Measurements from ENCODE around the gene RPUSD4. TPM values are rescaled to one million over a fixed set of nuclear protein-coding genes. Genes with fewer than 3 reads are reported as not detected.

Gene RPUSD4
- total and polyA plus RNA-seq, 9 of the 15 experiments (the other 6 are each of a cell fraction or from before 2014, with no cell fraction given): 27.4 to 56.2 (median 44.6) TPM

GRCh38 chr11:126161023-126161391 is 50.4 kb downstream of the RPUSD4 start (continued):
- TF ChIP-seq ARID4B (CRISPR knock-in tag; IDR thresholded peaks at IDR 0.05) (no peak), ZNF707 (CRISPR knock-in tag; conservative IDR thresholded peaks at IDR 0.05) (no peak)

GRCh38 chr11:126160345-126161022 is 51.0 kb downstream of the RPUSD4 start:
- H3K27ac ChIP-seq (ENCODE audit: extremely low read depth, low read depth, low read length): no peak overlapping the region
- BruUV-seq (replicated peaks): no TSS peak
- in situ Hi-C loops (cut with MboI): no loop called here

More at GRCh38 chr11:126160345-126161022, 51.0 kb downstream of the RPUSD4 start:
- Histone ChIP-seq H3K4me2 (ENCODE audit: insufficient read depth, low read length) (no peak overlapping the region; the same call in 1 of the 2 replicates), H2AFZ (ENCODE audit: low read depth, low read length) (no peak overlapping the region), H3K4me1 (replicated peaks in 1 of 2; ENCODE audit: control insufficient read depth in 2 of 2, insufficient read depth in 2 of 2, low read length in 2 of 2) (peaks cover 4 to 28% of the 10 kb centered on the region in 2 experiments; a peak in 4 of 5 replicates), H4K20me1 (replicated peaks; ENCODE audit: control insufficient read depth, insufficient read depth, low read length) (peaks cover 8% of the 10 kb centered on the region; the same call in 1 of the 2 replicates), H3K36me3 (ENCODE audit: control insufficient read depth, insufficient read depth, low read length) (no peaks in the 10 kb centered on the region), H3K4me3 (no peak overlapping the region), H3K27me3 (ENCODE audit: control insufficient read depth in 2 of 2, insufficient read depth in 2 of 2, low read length in 2 of 2) (peaks cover 45 to 71% of the 10 kb centered on the region in 2 experiments), H3K9ac (ENCODE audit: insufficient read depth in 1 of 2, low read depth in 2 of 2, low read length in 2 of 2) (peak overlapping the region in 1 of 2 experiments; percentile 43; a peak in 1 of 4 replicates), H3K79me2 (ENCODE audit: control insufficient read depth, insufficient read depth, low read length) (no peaks in the 10 kb centered on the region), H3K9me3 (replicated peaks; ENCODE audit: control insufficient read depth, insufficient read depth, low read depth, low read length) (no peaks in the 10 kb centered on the region), H3K9me1 (ENCODE audit: control insufficient read depth, insufficient read depth, low read length) (no peaks in the 10 kb centered on the region)
- WGBS (ENCODE audit: insufficient coverage, low coverage, missing lambda C conversion rate): 4% methylated on average over 15 of the region's 18 CpGs
- TF ChIP-seq NRF1 (conservative IDR thresholded peaks at IDR 0.05 in 1 of 2, IDR thresholded peaks at IDR 0.05 in 1 of 2) (no peak), ZNF766 (CRISPR knock-in tag; conservative IDR thresholded peaks at IDR 0.05) (no peak), SREBF2 (CRISPR knock-in tag; IDR thresholded peaks at IDR 0.05) (no peak), BRD4 (IDR thresholded peaks at IDR 0.05) (no peak), RBM17 (IDR thresholded peaks at IDR 0.05; ENCODE audit: borderline replicate concordance, low read depth, low read length) (no peak)
- FAIRE-seq (no peak), DNase-seq (ENCODE audit: extremely low read depth in 1 of 4, low spot score in 3 of 4) (peak in 2 of 4 experiments; percentile 41 to 51), ATAC-seq (peak; percentile 28)
- ChIA-PET POLR2A (interaction anchor here (0.9 to 1.1 kb wide), 2 partner anchors 108 to 258 kb away, joined by 3 to 4 read pairs; partner anchors contain the start of genes FOXRED1, PUS3 and SRPRA), CTCF (ENCODE audit: low intra/inter-chr PET ratio) (no interaction called here)
- intact Hi-C loops (cut with micrococcal nuclease): no loop called here

Data from K562 (cell line).